Prostate gland (tissue), 2 donors: Measurements from ENCODE around the gene SPOCK1.

Experiments used
- CTCF ChIP-seq, 4 experiments: fragments of 200-600 bp in 2 of 4; fragments of 450-650 bp in 2 of 4; sonication (generic) in 2 of 4; IDR thresholded peaks; 1 replicate in 3 of 4; 2 replicates in 1 of 4; pipeline ENCODE4 v1.5.1; 2016 to 2019; ENCODE audit warnings: antibody characterized with exemption in 4 of 4, mild to moderate bottlenecking in 2 of 4, moderate library complexity in 2 of 4
- POLR2A ChIP-seq: fragments of 450-650 bp; IDR thresholded peaks from one replicate; pipeline ENCODE4 v1.6.1; 2016; ENCODE audit warnings: antibody characterized with exemption, mild to moderate bottlenecking
- POLR2AphosphoS5 ChIP-seq: sonication (generic); formaldehyde crosslinking; IDR thresholded peaks from one replicate; pipeline ENCODE4 v1.6.1; 2017; ENCODE audit warnings: antibody characterized with exemption

- TF ChIP-seq POLR2A = no peak
- TF ChIP-seq CTCF (IDR thresholded peaks at IDR 0.05) = no peak
- TF ChIP-seq POLR2AphosphoS5 = no peak
These were observed 17.8 kb upstream of the SPOCK1 start for GRCh38 chr5:137516961-137517360.
